HEK293 (cell line): ENCODE measurements around the gene BICC1.

Experiments used
- CTCF ChIA-PET: fragments of 350-600 bp; formaldehyde crosslinking; extraction: SDS; loops from one replicate; lab custom pipeline; 2021; ENCODE audit warnings: antibody characterized with exemption; lab: Yijun Ruan, JAX
- POLR2A ChIA-PET: fragments of 300-600 bp; formaldehyde crosslinking; extraction: SDS; loops from one replicate; lab custom pipeline; 2020; ENCODE audit warnings: antibody characterized with exemption, inconsistent platforms; lab: Yijun Ruan, JAX
- H3K27ac ChIP-seq: fragments of 200-500 bp; sonication (Bioruptor generic); 2 replicates; pipeline ENCODE4 v1.5.1; 2014; ENCODE audit warnings: low read depth, low read length, control low read depth, inconsistent platforms; ENCODE audit errors: extremely low read depth
- H3K36me3 ChIP-seq, 2 experiments: fragments of 200-500 bp in 1 of 2; sonication (Bioruptor generic) in 1 of 2; 1 replicate in 1 of 2; 2 replicates in 1 of 2; pipeline ENCODE4 v1.5.1; 2014 to 2017; ENCODE audit warnings: inconsistent platforms in 2 of 2, low read length in 2 of 2; ENCODE audit not compliant: control insufficient read depth in 2 of 2, insufficient read depth in 1 of 2
- H3K4me1 ChIP-seq: fragments of 200-500 bp; sonication (Bioruptor generic); 2 replicates; pipeline ENCODE4 v1.5.1; 2014; ENCODE audit warnings: mild to moderate bottlenecking, low read length, inconsistent platforms; ENCODE audit not compliant: control insufficient read depth, insufficient read depth
- H3K4me3 ChIP-seq: 2 replicates; pipeline ENCODE4 v1.5.1; 2011; ENCODE audit warnings: low read depth, mild to moderate bottlenecking, control low read depth, low read length, moderate library complexity
- H3K9me3 ChIP-seq: fragments of 200-500 bp; sonication (Bioruptor generic); 2 replicates; pipeline ENCODE4 v1.5.1; 2014; ENCODE audit warnings: low read depth, low read length, inconsistent platforms; ENCODE audit not compliant: control insufficient read depth, insufficient read depth
- BCL11A ChIP-seq: fragments of 450-650 bp; formaldehyde crosslinking; IDR thresholded peaks from 2 replicates; pipeline ENCODE4 v1.5.1; 2016; ENCODE audit warnings: low read depth, missing biosample characterization, missing genetic modification characterization
- HOXA7 ChIP-seq: sonication (generic); formaldehyde crosslinking; IDR thresholded peaks from 2 replicates; pipeline ENCODE4 v1.8.1; 2022; ENCODE audit warnings: missing genetic modification reagents, borderline replicate concordance
- HOXD13 ChIP-seq: sonication (generic); formaldehyde crosslinking; IDR thresholded peaks from 2 replicates; pipeline ENCODE4 v1.8.0; 2022; ENCODE audit warnings: missing genetic modification reagents, borderline replicate concordance
- KLF10 ChIP-seq: fragments of 450-650 bp; IDR thresholded peaks from 2 replicates; pipeline ENCODE4 v1.5.1; 2018; ENCODE audit warnings: missing biosample characterization, mild to moderate bottlenecking, missing genetic modification characterization
- KLF16 ChIP-seq: fragments of 450-650 bp; formaldehyde crosslinking; IDR thresholded peaks from 2 replicates; pipeline ENCODE4 v1.5.1; 2017; ENCODE audit warnings: missing biosample characterization, missing genetic modification characterization
- MEIS1 ChIP-seq: sonication (generic); formaldehyde crosslinking; IDR thresholded peaks from 2 replicates; pipeline ENCODE4 v1.8.1; 2022; ENCODE audit warnings: missing genetic modification reagents, mild to moderate bottlenecking, borderline replicate concordance
- PRDM1 ChIP-seq: fragments of 450-650 bp; formaldehyde crosslinking; IDR thresholded peaks from 2 replicates; pipeline ENCODE4; 2016; ENCODE audit warnings: missing biosample characterization, missing genetic modification characterization
- RBAK ChIP-seq: fragments of 450-650 bp; formaldehyde crosslinking; IDR thresholded peaks from 2 replicates; pipeline ENCODE4 v1.5.1; 2016; ENCODE audit warnings: missing biosample characterization, missing genetic modification characterization
- TCF7L2 ChIP-seq: IDR thresholded peaks from 2 replicates; pipeline ENCODE4 v1.6.1; 2011; ENCODE audit warnings: low read depth, mild to moderate bottlenecking, inconsistent platforms, low read length, moderate library complexity, borderline replicate concordance
- ZBTB1 ChIP-seq: fragments of 450-650 bp; formaldehyde crosslinking; IDR thresholded peaks from 2 replicates; pipeline ENCODE4 v1.5.1; 2016; ENCODE audit warnings: missing biosample characterization, missing genetic modification characterization
- ZBTB17 ChIP-seq: fragments of 450-650 bp; formaldehyde crosslinking; IDR thresholded peaks from 2 replicates; pipeline ENCODE4 v1.5.1; 2016; ENCODE audit warnings: missing biosample characterization, missing genetic modification characterization
- ZBTB21 ChIP-seq: fragments of 450-650 bp; formaldehyde crosslinking; IDR thresholded peaks from 2 replicates; pipeline ENCODE4 v1.5.1; 2017; ENCODE audit warnings: missing biosample characterization, missing genetic modification characterization
- ZBTB8A ChIP-seq: fragments of 450-650 bp; formaldehyde crosslinking; IDR thresholded peaks from 2 replicates; pipeline ENCODE4 v1.5.1; 2016; ENCODE audit warnings: missing biosample characterization, missing genetic modification characterization
- ZNF112 ChIP-seq: fragments of 450-650 bp; formaldehyde crosslinking; IDR thresholded peaks from 2 replicates; pipeline ENCODE4 v1.5.0; 2017; ENCODE audit warnings: missing biosample characterization, missing genetic modification characterization
- ZNF146 ChIP-seq: fragments of 450-650 bp; formaldehyde crosslinking; IDR thresholded peaks from 2 replicates; pipeline ENCODE4 v1.5.1; 2016; ENCODE audit warnings: missing biosample characterization, missing genetic modification characterization
- ZNF274 ChIP-seq, 2 experiments: fragments of 200-500 bp in 1 of 2; fragments of 450-650 bp in 1 of 2; sonication (Bioruptor generic) in 1 of 2; formaldehyde crosslinking in 1 of 2; IDR thresholded peaks; 2 replicates each; pipeline versions ENCODE4 v1.5.1 to v1.6.1; 2014 to 2016; ENCODE audit warnings: borderline replicate concordance in 1 of 2, inconsistent platforms in 1 of 2, low read length in 1 of 2, missing biosample characterization in 1 of 2, missing genetic modification characterization in 1 of 2
- ZNF324 ChIP-seq: fragments of 450-650 bp; formaldehyde crosslinking; IDR thresholded peaks from 2 replicates; pipeline ENCODE4 v1.5.1; 2016; ENCODE audit warnings: missing biosample characterization, missing genetic modification characterization
- ZNF335 ChIP-seq: fragments of 450-650 bp; formaldehyde crosslinking; conservative IDR thresholded peaks from 2 replicates; pipeline ENCODE4 v1.5.1; 2016; ENCODE audit warnings: missing biosample characterization, missing genetic modification characterization
- ZNF350 ChIP-seq: fragments of 450-650 bp; formaldehyde crosslinking; IDR thresholded peaks from 2 replicates; pipeline ENCODE4 v1.5.0; 2017; ENCODE audit warnings: missing biosample characterization, mild to moderate bottlenecking, missing genetic modification characterization
- ZNF354C ChIP-seq: fragments of 450-650 bp; formaldehyde crosslinking; IDR thresholded peaks from 2 replicates; pipeline ENCODE4 v1.5.1; 2016; ENCODE audit warnings: missing biosample characterization, missing genetic modification characterization, low read depth, borderline replicate concordance
- ZNF366 ChIP-seq: fragments of 450-650 bp; formaldehyde crosslinking; conservative IDR thresholded peaks from 2 replicates; pipeline ENCODE4 v1.5.1; 2016; ENCODE audit warnings: missing biosample characterization, missing genetic modification characterization
- ZNF423 ChIP-seq: fragments of 450-650 bp; formaldehyde crosslinking; IDR thresholded peaks from 2 replicates; pipeline ENCODE4 v1.5.1; 2016; ENCODE audit warnings: missing biosample characterization, missing genetic modification characterization
- ZNF501 ChIP-seq: fragments of 450-650 bp; formaldehyde crosslinking; IDR thresholded peaks from 2 replicates; pipeline ENCODE4 v1.5.1; 2016; ENCODE audit warnings: missing biosample characterization, missing genetic modification characterization
- ZNF549 ChIP-seq: fragments of 450-650 bp; IDR thresholded peaks from 2 replicates; pipeline ENCODE4 v1.5.1; 2018; ENCODE audit warnings: missing biosample characterization, missing genetic modification characterization, mild to moderate bottlenecking, inconsistent platforms, moderate library complexity
- ZNF830 ChIP-seq: fragments of 450-650 bp; IDR thresholded peaks from 2 replicates; pipeline ENCODE4 v1.5.0; 2018; ENCODE audit warnings: missing biosample characterization, missing genetic modification characterization, low read depth, mild to moderate bottlenecking, moderate library complexity
- TF ChIP-seq, protein P1 (sequence below): fragments of 450-650 bp; IDR thresholded peaks from 2 replicates; pipeline ENCODE4 v1.5.1; 2018; ENCODE audit warnings: missing biosample characterization, mild to moderate bottlenecking, missing genetic modification characterization
- TF ChIP-seq, protein P2 (sequence below): fragments of 450-650 bp; formaldehyde crosslinking; IDR thresholded peaks from 2 replicates; pipeline ENCODE4 v1.5.1; 2016; ENCODE audit warnings: missing biosample characterization, missing genetic modification characterization
- TF ChIP-seq, protein P3 (sequence below): fragments of 450-650 bp; formaldehyde crosslinking; IDR thresholded peaks from 2 replicates; pipeline ENCODE4 v1.5.1; 2017; ENCODE audit warnings: missing biosample characterization, missing genetic modification characterization
- TF ChIP-seq, protein P4 (sequence below): fragments of 450-650 bp; formaldehyde crosslinking; IDR thresholded peaks from 2 replicates; pipeline ENCODE4 v1.5.1; 2016; ENCODE audit warnings: missing biosample characterization, missing genetic modification characterization

Gene BICC1

GRCh38 chr10:58772758-58773157, 260.1 kb downstream of the BICC1 start (continued):
- TF ChIP-seq ZNF830 (tag by site-specific recombination) (no peak), ZNF146 (tag by site-specific recombination) (no peak), HOXD13 (CRISPR knock-in tag) (no peak), ZBTB1 (no peak), ZNF423 (no peak), MEIS1 (no peak)

- no peaks in the 10 kb centered on the region; the same call in 1 of the 2 replicates for H3K4me1 ChIP-seq
- POLR2A ChIA-PET, result no interaction called here
- no peak overlapping the region for H3K27ac ChIP-seq
- no peak overlapping the region for H3K4me3 ChIP-seq
- CTCF ChIA-PET, result no interaction called here
- H3K9me3 ChIP-seq, result no peaks in the 10 kb centered on the region
- H3K36me3 ChIP-seq, result no peaks in the 10 kb centered on the region
- TF ChIP-seq ZNF274 (IDR thresholded peaks at IDR 0.05; ENCODE audit: low read length), result no peak
- no peak for TF ChIP-seq ZNF274 (tag by site-specific recombination; IDR thresholded peaks at IDR 0.05; ENCODE audit: borderline replicate concordance)
- TF ChIP-seq ZNF354C (tag by site-specific recombination), result no peak
- no peak for TF ChIP-seq ZBTB21
- no peak for TF ChIP-seq KLF16
- TF ChIP-seq HOXA7 (CRISPR knock-in tag), result no peak
- TF ChIP-seq, protein P1, sequence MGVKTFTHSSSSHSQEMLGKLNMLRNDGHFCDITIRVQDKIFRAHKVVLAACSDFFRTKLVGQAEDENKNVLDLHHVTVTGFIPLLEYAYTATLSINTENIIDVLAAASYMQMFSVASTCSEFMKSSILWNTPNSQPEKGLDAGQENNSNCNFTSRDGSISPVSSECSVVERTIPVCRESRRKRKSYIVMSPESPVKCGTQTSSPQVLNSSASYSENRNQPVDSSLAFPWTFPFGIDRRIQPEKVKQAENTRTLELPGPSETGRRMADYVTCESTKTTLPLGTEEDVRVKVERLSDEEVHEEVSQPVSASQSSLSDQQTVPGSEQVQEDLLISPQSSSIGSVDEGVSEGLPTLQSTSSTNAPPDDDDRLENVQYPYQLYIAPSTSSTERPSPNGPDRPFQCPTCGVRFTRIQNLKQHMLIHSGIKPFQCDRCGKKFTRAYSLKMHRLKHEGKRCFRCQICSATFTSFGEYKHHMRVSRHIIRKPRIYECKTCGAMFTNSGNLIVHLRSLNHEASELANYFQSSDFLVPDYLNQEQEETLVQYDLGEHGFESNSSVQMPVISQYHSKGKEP (tag by site-specific recombination), result no peak
- TF ChIP-seq TCF7L2, result no peak
Observed at GRCh38 chr10:58773341-58773740, 260.7 kb downstream of the BICC1 start.

DNA sequence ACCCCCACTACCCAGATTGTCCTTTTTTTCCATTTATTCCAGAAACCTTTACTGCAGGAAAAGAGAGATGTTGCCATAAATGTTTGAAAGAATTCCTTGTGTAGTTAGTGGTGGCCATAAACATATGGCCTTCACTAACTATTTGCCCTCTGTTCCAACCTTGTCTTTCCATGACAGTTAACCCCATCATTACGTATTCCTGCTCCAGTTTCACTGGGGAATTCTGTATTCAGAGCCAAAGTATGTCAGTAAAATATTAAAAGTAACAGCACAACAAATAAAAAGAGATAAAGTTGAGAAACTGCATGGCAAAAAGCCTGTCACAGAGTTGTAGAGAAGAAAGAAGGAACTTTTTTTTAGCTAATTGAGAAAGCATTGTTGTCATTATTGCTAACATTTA, 261.3 kb downstream of the BICC1 start:
- ChIA-PET POLR2A (no interaction called here), CTCF (interaction anchor here (0.5 kb wide), 1 partner anchor 450 kb away, joined by 3 read pairs; no protein-coding TSS in a partner anchor)
- Histone ChIP-seq H3K36me3 (no peaks in the 10 kb centered on the region), H3K27ac (no peak overlapping the region), H3K4me1 (no peaks in the 10 kb centered on the region; the same call in 1 of the 2 replicates), H3K4me3 (no peak overlapping the region), H3K9me3 (no peaks in the 10 kb centered on the region)
- no peak for TF ChIP-seq ZBTB17 (tag by site-specific recombination)
- TF ChIP-seq, protein P2, sequence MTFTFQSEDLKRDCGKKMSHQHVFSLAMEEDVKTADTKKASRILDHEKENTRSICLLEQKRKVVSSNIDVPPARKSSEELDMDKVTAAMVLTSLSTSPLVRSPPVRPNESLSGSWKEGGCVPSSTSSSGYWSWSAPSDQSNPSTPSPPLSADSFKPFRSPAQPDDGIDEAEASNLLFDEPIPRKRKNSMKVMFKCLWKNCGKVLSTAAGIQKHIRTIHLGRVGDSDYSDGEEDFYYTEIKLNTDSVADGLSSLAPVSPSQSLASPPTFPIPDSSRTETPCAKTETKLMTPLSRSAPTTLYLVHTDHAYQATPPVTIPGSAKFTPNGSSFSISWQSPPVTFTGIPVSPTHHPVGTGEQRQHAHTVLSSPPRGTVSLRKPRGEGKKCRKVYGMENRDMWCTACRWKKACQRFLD, result no peak
- TF ChIP-seq ZNF324 (tag by site-specific recombination), result no peak
- TF ChIP-seq, protein P3, sequence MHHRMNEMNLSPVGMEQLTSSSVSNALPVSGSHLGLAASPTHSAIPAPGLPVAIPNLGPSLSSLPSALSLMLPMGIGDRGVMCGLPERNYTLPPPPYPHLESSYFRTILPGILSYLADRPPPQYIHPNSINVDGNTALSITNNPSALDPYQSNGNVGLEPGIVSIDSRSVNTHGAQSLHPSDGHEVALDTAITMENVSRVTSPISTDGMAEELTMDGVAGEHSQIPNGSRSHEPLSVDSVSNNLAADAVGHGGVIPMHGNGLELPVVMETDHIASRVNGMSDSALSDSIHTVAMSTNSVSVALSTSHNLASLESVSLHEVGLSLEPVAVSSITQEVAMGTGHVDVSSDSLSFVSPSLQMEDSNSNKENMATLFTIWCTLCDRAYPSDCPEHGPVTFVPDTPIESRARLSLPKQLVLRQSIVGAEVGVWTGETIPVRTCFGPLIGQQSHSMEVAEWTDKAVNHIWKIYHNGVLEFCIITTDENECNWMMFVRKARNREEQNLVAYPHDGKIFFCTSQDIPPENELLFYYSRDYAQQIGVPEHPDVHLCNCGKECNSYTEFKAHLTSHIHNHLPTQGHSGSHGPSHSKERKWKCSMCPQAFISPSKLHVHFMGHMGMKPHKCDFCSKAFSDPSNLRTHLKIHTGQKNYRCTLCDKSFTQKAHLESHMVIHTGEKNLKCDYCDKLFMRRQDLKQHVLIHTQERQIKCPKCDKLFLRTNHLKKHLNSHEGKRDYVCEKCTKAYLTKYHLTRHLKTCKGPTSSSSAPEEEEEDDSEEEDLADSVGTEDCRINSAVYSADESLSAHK (tag by site-specific recombination), result no peak
- TF ChIP-seq ZNF366 (tag by site-specific recombination), result no peak
- no peak for TF ChIP-seq ZNF274 (IDR thresholded peaks at IDR 0.05; ENCODE audit: low read length)
- no peak for TF ChIP-seq ZNF274 (tag by site-specific recombination; IDR thresholded peaks at IDR 0.05; ENCODE audit: borderline replicate concordance)
- no peak for TF ChIP-seq ZNF549 (tag by site-specific recombination)
- TF ChIP-seq, protein P4, sequence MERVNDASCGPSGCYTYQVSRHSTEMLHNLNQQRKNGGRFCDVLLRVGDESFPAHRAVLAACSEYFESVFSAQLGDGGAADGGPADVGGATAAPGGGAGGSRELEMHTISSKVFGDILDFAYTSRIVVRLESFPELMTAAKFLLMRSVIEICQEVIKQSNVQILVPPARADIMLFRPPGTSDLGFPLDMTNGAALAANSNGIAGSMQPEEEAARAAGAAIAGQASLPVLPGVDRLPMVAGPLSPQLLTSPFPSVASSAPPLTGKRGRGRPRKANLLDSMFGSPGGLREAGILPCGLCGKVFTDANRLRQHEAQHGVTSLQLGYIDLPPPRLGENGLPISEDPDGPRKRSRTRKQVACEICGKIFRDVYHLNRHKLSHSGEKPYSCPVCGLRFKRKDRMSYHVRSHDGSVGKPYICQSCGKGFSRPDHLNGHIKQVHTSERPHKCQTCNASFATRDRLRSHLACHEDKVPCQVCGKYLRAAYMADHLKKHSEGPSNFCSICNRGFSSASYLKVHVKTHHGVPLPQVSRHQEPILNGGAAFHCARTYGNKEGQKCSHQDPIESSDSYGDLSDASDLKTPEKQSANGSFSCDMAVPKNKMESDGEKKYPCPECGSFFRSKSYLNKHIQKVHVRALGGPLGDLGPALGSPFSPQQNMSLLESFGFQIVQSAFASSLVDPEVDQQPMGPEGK (tag by site-specific recombination), result no peak
- TF ChIP-seq ZBTB8A, result no peak
- no peak for TF ChIP-seq RBAK
- no peak for TF ChIP-seq KLF10 (tag by site-specific recombination)
- TF ChIP-seq PRDM1, result no peak
- no peak for TF ChIP-seq BCL11A
- no peak for TF ChIP-seq ZNF112
- no peak for TF ChIP-seq ZNF501
- no peak for TF ChIP-seq ZNF354C (tag by site-specific recombination)
- no peak for TF ChIP-seq ZNF350 (tag by site-specific recombination)
- TF ChIP-seq ZNF335, result no peak
